GM12878 (cell line): ENCODE data around the gene SHMT2. TPM values are rescaled to one million over a fixed set of nuclear protein-coding genes. Genes with fewer than 3 reads are reported as not detected.

Source experiments
- ATAC-seq: fragments of 200-7000 bp; cut with Tn5 transposase; 3 replicates; pipeline ENCODE4 v1.9.1; 2020; ENCODE audit warnings: mild to moderate bottlenecking, moderate library complexity
- BruUV-seq: library from RNA; stranded (reverse); fragments of 400-500 nt; replicated peaks from 2 replicates; lab custom pipeline; 2021; lab: Mats Ljungman, UMichigan
- CTCF ChIA-PET: fragments of 300-600 bp; sonication (Branson Sonifier 250); formaldehyde crosslinking; extraction: SDS; loops from one replicate; lab custom pipeline; 2021; ENCODE audit warnings: inconsistent platforms; lab: Yijun Ruan, JAX
- POLR2A ChIA-PET: fragments of 350-600 bp; formaldehyde crosslinking; extraction: SDS; loops from one replicate; lab custom pipeline; 2021; ENCODE audit warnings: inconsistent platforms; lab: Charles Lee
- RAD21 ChIA-PET: fragments of 300-600 bp; sonication (Branson Sonifier 250); formaldehyde crosslinking; loops from one replicate; lab custom pipeline; 2023; ENCODE audit warnings: antibody characterized with exemption; ENCODE audit not compliant: unreplicated experiment; lab: Charles Lee
- SMC1A ChIA-PET: fragments of 300-600 bp; sonication (Branson Sonifier 250); formaldehyde crosslinking; loops from one replicate; lab custom pipeline; 2023; ENCODE audit not compliant: unreplicated experiment, uncharacterized antibody; lab: Charles Lee
- DNase-seq: peaks from one replicate; pipeline ENCODE4 v3.0.0-alpha.2; 2011; ENCODE audit warnings: low read depth, low spot score
- FAIRE-seq: peaks from 3 replicates; lab custom pipeline; 2011; peaks lifted over from hg19 to GRCh38; lab: Jason Lieb, UNC
- H2AFZ ChIP-seq: 2 replicates; pipeline ENCODE4 v1.6.0; 2011; ENCODE audit warnings: low read depth, low read length, control low read depth; ENCODE audit not compliant: control insufficient read depth
- H3K27ac ChIP-seq: 2 replicates; pipeline ENCODE4 v1.5.1; 2011; ENCODE audit warnings: control low read depth; ENCODE audit not compliant: control insufficient read depth, insufficient read depth
- H3K27me3 ChIP-seq, 2 experiments: replicated peaks in 1 of 2; 2 replicates each; pipeline versions ENCODE4 v1.6.0 to v1.6.1; 2011; ENCODE audit warnings: low read length in 1 of 2; ENCODE audit not compliant: control insufficient read depth in 2 of 2, insufficient read depth in 2 of 2
- H3K36me3 ChIP-seq, 2 experiments: 2 replicates each; pipeline ENCODE4 v1.5.1; 2011; ENCODE audit warnings: low read length in 1 of 2; ENCODE audit not compliant: control insufficient read depth in 2 of 2, insufficient read depth in 2 of 2
- H3K4me1 ChIP-seq: 2 replicates; pipeline ENCODE4 v1.6.1; 2011; ENCODE audit warnings: mild to moderate bottlenecking, low read length, moderate library complexity, mixed read lengths; ENCODE audit not compliant: control insufficient read depth, insufficient read depth
- H3K4me2 ChIP-seq: 2 replicates; pipeline ENCODE4 v1.6.0; 2011; ENCODE audit warnings: control low read depth; ENCODE audit not compliant: control insufficient read depth, insufficient read depth
- H3K4me3 ChIP-seq: fragments of 200-600 bp; sonication (generic); 2 replicates; pipeline ENCODE4 v1.5.1; 2016
- H3K79me2 ChIP-seq: 2 replicates; pipeline ENCODE4 v1.6.0; 2011; ENCODE audit warnings: low read length; ENCODE audit not compliant: control insufficient read depth, insufficient read depth
- H3K9ac ChIP-seq: 2 replicates; pipeline ENCODE4 v1.8.0; 2011; ENCODE audit warnings: low read length, control low read depth, mixed read lengths; ENCODE audit not compliant: control insufficient read depth, insufficient read depth
- H3K9me3 ChIP-seq: replicated peaks from 3 replicates; pipeline ENCODE4 v1.5.1; 2011; ENCODE audit warnings: mild to moderate bottlenecking, low read length; ENCODE audit not compliant: control insufficient read depth, insufficient read depth
- H4K20me1 ChIP-seq: 2 replicates; pipeline ENCODE4 v1.6.0; 2011; ENCODE audit not compliant: control insufficient read depth, insufficient read depth
- BMI1 ChIP-seq: fragments of 450-650 bp; IDR thresholded peaks from 2 replicates; pipeline ENCODE4 v1.6.1; 2016; ENCODE audit warnings: mild to moderate bottlenecking, moderate library complexity, borderline replicate concordance
- CBFB ChIP-seq: IDR thresholded peaks from 2 replicates; pipeline ENCODE4 v1.6.1; 2016; ENCODE audit warnings: antibody characterized with exemption, low read depth
- EZH2 ChIP-seq: IDR thresholded peaks from 2 replicates; pipeline ENCODE4 v1.6.1; 2012; ENCODE audit warnings: low read depth, mild to moderate bottlenecking, control low read depth, inconsistent platforms, low read length, borderline replicate concordance; ENCODE audit not compliant: control insufficient read depth
- RUNX3 ChIP-seq: IDR thresholded peaks from 2 replicates; pipeline ENCODE4 v1.6.1; 2012; ENCODE audit warnings: low read length, inconsistent platforms
- SREBF1 ChIP-seq: IDR thresholded peaks from 2 replicates; pipeline ENCODE4 v1.6.1; 2012; ENCODE audit warnings: mild to moderate bottlenecking, low read length
- WGBS: methylation state at CpG from one replicate; pipeline ENCODE4 v1.1.6; 2016; ENCODE audit warnings: low lambda C conversion rate; ENCODE audit not compliant: insufficient replicate concordance, insufficient coverage; ENCODE audit errors: missing lambda C conversion rate; 5-methylcytosine and 5-hydroxymethylcytosine counted together
- in situ Hi-C: fragments of 300-500 bp; cut with MboI; formaldehyde crosslinking; loops from 9 replicates; pipeline ENCODE4 v1.14.3; 2018; ENCODE audit warnings: mixed read lengths
- intact Hi-C: fragments of 100-400 bp; cut with micrococcal nuclease; formaldehyde crosslinking; loops from one replicate; pipeline ENCODE4 v1.14.2; 2022; ENCODE audit not compliant: unreplicated experiment
- polyA plus RNA-seq, 11 experiments: library from polyadenylated mRNA; depleted of rRNA in 4 of 11; unstranded in 6 of 11; stranded (reverse) in 5 of 11; fragments of >200 nt; fragmentation: Nextera tagmentation in 4 of 11; fragmentation: Illumina TruSeq in 1 of 11; extraction: Ambion mirVana in 4 of 11; extraction: Trizol in 1 of 11; gene quantifications; 1 replicate in 1 of 11; 2 replicates in 10 of 11; pipeline versions ENCODE4 v1.2.1 to v1.2.3, GENCODE V29; 2011 to 2016; ENCODE audit warnings: inconsistent platforms in 2 of 11, missing spikeins in 2 of 11, low read depth in 1 of 11
- total RNA-seq, 4 experiments: library from RNA; depleted of rRNA in 3 of 4; stranded (reverse); fragments of >200 nt in 3 of 4; fragmentation: Illumina TruSeq in 1 of 4; extraction: Trizol in 1 of 4; gene quantifications; 2 replicates each; pipeline versions ENCODE4 v1.2.1 to v1.2.3, GENCODE V29; 2013 to 2021
- TF ChIP-seq, protein P1 (sequence below), 3 experiments: IDR thresholded peaks in 2 of 3; conservative IDR thresholded peaks in 1 of 3; 2 replicates each; pipeline ENCODE4 v1.5.1; 2011; ENCODE audit warnings: low read depth in 3 of 3, low read length in 3 of 3, mild to moderate bottlenecking in 3 of 3, control low read depth in 2 of 3, moderate library complexity in 2 of 3, inconsistent platforms in 1 of 3, mixed read lengths in 1 of 3; ENCODE audit not compliant: control insufficient read depth in 2 of 3, insufficient read depth in 1 of 3; ENCODE audit errors: extremely low read depth in 1 of 3

The SHMT2 gene
- total and polyA plus RNA-seq, 10 of the 15 experiments (the other 5 are each of a cell fraction or from before 2014, with no cell fraction given), result 57.0 to 292 (median 186) TPM

DNA sequence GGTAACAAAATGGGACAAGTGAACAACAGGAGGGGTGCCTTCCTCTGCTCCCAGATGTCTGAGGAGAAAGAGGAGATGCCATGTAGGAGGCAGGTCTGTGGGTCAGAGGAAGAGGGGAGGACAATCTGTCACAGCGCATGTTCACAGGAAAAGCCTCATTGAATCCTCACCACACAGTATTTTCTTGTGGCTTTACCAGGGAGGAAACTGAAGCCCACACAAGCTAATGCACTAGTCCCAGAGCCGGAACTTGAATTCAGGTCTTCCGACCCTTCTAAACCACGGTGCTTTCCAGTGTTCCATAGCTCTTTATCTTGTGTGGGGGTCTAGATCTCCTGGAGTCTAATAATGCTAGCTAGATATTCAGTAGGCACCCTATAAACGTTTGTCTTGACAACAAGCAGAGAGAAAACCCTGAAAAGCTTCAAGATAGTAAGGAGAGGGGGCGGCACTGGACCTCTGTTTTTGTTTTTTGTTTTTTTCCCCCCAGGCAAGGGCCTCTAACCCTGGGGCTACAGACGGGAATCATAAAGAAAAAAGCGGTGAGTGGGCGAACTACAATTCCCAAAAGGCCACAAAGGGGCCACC lies 371 bp upstream of the SHMT2 start:
- in situ Hi-C loops (no loop called here), intact Hi-C loops (no loop called here)
- Histone ChIP-seq H3K79me2 (peaks cover 22% of the 10 kb centered on the region), H3K4me2 (peak overlapping the region; percentile 99), H2AFZ (peak overlapping the region; percentile 65), H3K9me3 (no peaks in the 10 kb centered on the region), H3K4me1 (peaks cover 31% of the 10 kb centered on the region), H3K27ac (peak overlapping the region; percentile 45), H3K9ac (peak overlapping the region; percentile 97), H3K4me3 (peak overlapping the region; percentile 79), H3K36me3 (peaks cover 23 to 25% of the 10 kb centered on the region in 2 experiments), H4K20me1 (no peaks in the 10 kb centered on the region), H3K27me3 (peaks cover 4 to 5% of the 10 kb centered on the region in 2 experiments; a peak in 3 of 4 replicates)
- TSS peak; percentile 95 for BruUV-seq
- TF ChIP-seq CBFB (peak; percentile 29; the same call in 1 of the 2 replicates), SREBF1 (0 out of 2 replicates have a peak, but pooled peaks have one; percentile 76), RUNX3 (peak; percentile 49), BMI1 (no peak), EZH2 (no peak)
- TF ChIP-seq, protein P1, sequence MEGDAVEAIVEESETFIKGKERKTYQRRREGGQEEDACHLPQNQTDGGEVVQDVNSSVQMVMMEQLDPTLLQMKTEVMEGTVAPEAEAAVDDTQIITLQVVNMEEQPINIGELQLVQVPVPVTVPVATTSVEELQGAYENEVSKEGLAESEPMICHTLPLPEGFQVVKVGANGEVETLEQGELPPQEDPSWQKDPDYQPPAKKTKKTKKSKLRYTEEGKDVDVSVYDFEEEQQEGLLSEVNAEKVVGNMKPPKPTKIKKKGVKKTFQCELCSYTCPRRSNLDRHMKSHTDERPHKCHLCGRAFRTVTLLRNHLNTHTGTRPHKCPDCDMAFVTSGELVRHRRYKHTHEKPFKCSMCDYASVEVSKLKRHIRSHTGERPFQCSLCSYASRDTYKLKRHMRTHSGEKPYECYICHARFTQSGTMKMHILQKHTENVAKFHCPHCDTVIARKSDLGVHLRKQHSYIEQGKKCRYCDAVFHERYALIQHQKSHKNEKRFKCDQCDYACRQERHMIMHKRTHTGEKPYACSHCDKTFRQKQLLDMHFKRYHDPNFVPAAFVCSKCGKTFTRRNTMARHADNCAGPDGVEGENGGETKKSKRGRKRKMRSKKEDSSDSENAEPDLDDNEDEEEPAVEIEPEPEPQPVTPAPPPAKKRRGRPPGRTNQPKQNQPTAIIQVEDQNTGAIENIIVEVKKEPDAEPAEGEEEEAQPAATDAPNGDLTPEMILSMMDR (IDR thresholded peaks at IDR 0.05 in 2 of 3, conservative IDR thresholded peaks at IDR 0.05 in 1 of 3; ENCODE audit: control insufficient read depth in 2 of 3, extremely low read depth in 1 of 3, insufficient read depth in 1 of 3, low read depth in 3 of 3, low read length in 3 of 3), result 0 out of 6 replicates have a peak, but pooled peaks of 1 of the 3 experiments have one; percentile 2
- ChIA-PET RAD21 (interaction anchor here (0.8 to 3.1 kb wide), 18 partner anchors 10 to 592 kb away, joined by 3 to 36 read pairs (median 4); partner anchors contain the start of genes INHBE, NEMP1, NXPH4 and STAT6), SMC1A (interaction anchor here (0.9 to 2.5 kb wide), 12 partner anchors 10 to 318 kb away, joined by 3 to 36 read pairs (median 8); partner anchors contain the start of genes DCTN2 and STAT6), POLR2A (interaction anchor here (0.7 to 2.6 kb wide), 12 partner anchors 9 to 504 kb away, joined by 3 to 15 read pairs (median 4); partner anchors contain the start of genes DDIT3, GLI1, INHBE and NACA), CTCF (interaction anchor here (0.7 to 7.8 kb wide), 18 partner anchors 7 to 302 kb away, joined by 3 to 202 read pairs (median 4); partner anchors contain the start of genes INHBE and STAT6)
- ATAC-seq (peak; percentile 20), FAIRE-seq (peak; percentile 61), DNase-seq (no peak)
- 3% methylated on average over 9 of the region's 9 CpGs for WGBS
